GM03348 (cell line): Measurements from ENCODE around the gene NEGR1.

ENCODE experiments used
- DNase-seq: peaks from one replicate; pipeline ENCODE4 v3.0.0; 2012; ENCODE audit warnings: low spot score

Gene NEGR1

GRCh38 chr1:71625004-71625403 is 657.3 kb downstream of the NEGR1 start:
- DNase-seq, result no peak

GRCh38 chr1:71623888-71624287 is 658.5 kb downstream of the NEGR1 start:
- no peak for DNase-seq

- DNase-seq, result peak; percentile 14
Observed at GRCh38 chr1:71621785-71622184, 660.6 kb downstream of the NEGR1 start.

GRCh38 chr1:71618766-71619530 is 663.4 kb downstream of the NEGR1 start:
- no peak for DNase-seq

GRCh38 chr1:71618191-71618590 is 664.1 kb downstream of the NEGR1 start:
- DNase-seq, result no peak

- no peak for DNase-seq
Observed at GRCh38 chr1:71610476-71610875, 671.9 kb downstream of the NEGR1 start.

GRCh38 chr1:71603044-71603776 is 679.1 kb downstream of the NEGR1 start:
- no peak for DNase-seq

- no peak for DNase-seq
Observed at GRCh38 chr1:71600023-71600422, 682.3 kb downstream of the NEGR1 start.

- no peak for DNase-seq
Observed at GRCh38 chr1:71599306-71599705, 683.0 kb downstream of the NEGR1 start.

GRCh38 chr1:71593523-71593922 is 688.8 kb downstream of the NEGR1 start:
- peak; percentile 12 for DNase-seq

- no peak for DNase-seq
Observed at GRCh38 chr1:71592646-71593274, 689.6 kb downstream of the NEGR1 start.

- DNase-seq, result no peak
Observed at GRCh38 chr1:71589005-71589404, 693.3 kb downstream of the NEGR1 start.

- peak; percentile 19 for DNase-seq
Observed at GRCh38 chr1:71587961-71588360, 694.4 kb downstream of the NEGR1 start.

- DNase-seq, result no peak
Observed at GRCh38 chr1:71586030-71586429, 696.3 kb downstream of the NEGR1 start.

- no peak for DNase-seq
Observed at GRCh38 chr1:71583756-71584155, 698.6 kb downstream of the NEGR1 start.

- no peak for DNase-seq
Observed at GRCh38 chr1:71582673-71583072, 699.7 kb downstream of the NEGR1 start.

- no peak for DNase-seq
Observed at GRCh38 chr1:71577451-71578131, 704.7 kb downstream of the NEGR1 start.

- DNase-seq, result no peak
Observed at GRCh38 chr1:71572038-71572437, 710.3 kb downstream of the NEGR1 start.

- DNase-seq, result no peak
Observed at GRCh38 chr1:71566413-71566812, 715.9 kb downstream of the NEGR1 start.

GRCh38 chr1:71565831-71566230 is 716.5 kb downstream of the NEGR1 start:
- no peak for DNase-seq

- DNase-seq, result no peak
Observed at GRCh38 chr1:71565262-71565661, 717.1 kb downstream of the NEGR1 start.

GRCh38 chr1:71562298-71562697 is 720.0 kb downstream of the NEGR1 start:
- DNase-seq, result no peak
